Measurements from ENCODE around the gene LIFR. TPM values are rescaled to one million over a fixed set of nuclear protein-coding genes. Genes with fewer than 3 reads are reported as not detected.
"Not testable (repeated sequence)": the region's sequence is repeated elsewhere in the genome, so short reads cannot be mapped to it uniquely, and the experiment has no call there.

Gene LIFR, protein sequence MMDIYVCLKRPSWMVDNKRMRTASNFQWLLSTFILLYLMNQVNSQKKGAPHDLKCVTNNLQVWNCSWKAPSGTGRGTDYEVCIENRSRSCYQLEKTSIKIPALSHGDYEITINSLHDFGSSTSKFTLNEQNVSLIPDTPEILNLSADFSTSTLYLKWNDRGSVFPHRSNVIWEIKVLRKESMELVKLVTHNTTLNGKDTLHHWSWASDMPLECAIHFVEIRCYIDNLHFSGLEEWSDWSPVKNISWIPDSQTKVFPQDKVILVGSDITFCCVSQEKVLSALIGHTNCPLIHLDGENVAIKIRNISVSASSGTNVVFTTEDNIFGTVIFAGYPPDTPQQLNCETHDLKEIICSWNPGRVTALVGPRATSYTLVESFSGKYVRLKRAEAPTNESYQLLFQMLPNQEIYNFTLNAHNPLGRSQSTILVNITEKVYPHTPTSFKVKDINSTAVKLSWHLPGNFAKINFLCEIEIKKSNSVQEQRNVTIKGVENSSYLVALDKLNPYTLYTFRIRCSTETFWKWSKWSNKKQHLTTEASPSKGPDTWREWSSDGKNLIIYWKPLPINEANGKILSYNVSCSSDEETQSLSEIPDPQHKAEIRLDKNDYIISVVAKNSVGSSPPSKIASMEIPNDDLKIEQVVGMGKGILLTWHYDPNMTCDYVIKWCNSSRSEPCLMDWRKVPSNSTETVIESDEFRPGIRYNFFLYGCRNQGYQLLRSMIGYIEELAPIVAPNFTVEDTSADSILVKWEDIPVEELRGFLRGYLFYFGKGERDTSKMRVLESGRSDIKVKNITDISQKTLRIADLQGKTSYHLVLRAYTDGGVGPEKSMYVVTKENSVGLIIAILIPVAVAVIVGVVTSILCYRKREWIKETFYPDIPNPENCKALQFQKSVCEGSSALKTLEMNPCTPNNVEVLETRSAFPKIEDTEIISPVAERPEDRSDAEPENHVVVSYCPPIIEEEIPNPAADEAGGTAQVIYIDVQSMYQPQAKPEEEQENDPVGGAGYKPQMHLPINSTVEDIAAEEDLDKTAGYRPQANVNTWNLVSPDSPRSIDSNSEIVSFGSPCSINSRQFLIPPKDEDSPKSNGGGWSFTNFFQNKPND
- polyA plus RNA-seq = not detected

DNA sequence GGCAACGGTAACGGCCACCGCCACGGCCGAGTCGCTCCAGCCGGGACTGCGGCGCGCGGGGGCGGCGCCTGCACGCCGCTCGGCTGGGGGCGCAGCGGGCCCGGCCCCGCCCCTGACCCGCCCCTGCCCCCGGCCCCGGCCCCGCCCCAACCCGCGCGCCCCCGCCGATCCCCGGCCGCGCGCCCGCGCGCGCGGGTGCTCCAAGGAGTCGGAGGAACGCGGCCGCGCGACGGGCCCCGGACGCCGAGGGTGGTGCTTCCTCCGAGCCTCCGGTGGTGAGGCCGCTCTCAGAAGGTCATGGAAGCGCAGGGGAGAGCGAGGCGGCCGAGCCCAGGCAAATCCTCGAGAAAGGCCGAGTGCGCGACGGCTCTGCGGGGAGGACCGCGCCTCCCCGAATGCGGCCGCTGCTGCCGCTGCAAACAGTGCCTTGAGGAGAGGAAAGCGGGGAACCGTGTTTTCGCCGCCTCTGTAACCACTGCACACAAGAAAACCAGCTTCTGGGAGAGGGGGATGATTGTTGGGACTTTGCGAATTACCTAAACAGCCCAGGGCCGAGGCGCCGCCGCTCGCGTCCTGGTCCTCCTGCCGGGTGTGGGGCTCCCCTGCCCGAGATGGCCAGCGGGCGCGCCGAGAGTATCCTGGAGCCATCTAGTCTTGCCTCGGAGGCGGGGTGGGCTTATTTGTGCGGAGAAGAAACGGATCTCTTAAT, at the start of gene LIFR:
TSS of gene LIFR (minus strand) at position 48 of the 709 bp plus-strand sequence. CDS start 25,999 bp downstream, outside the sequence.
- Mint-ChIP-seq H3K4me1 (peaks cover 8 to 19% of the 10 kb centered on the region in 2 donors), H3K27me3 (ENCODE audit: low read depth in 3 of 3) (peaks cover 17 to 30% (median 18%) of the 10 kb centered on the region in 3 donors), H3K4me3 (peak within 1 kb of the TSS; percentile 74 to 90 (median 80)), H3K27ac (no peak within 1 kb of the TSS), H3K9me3 (no peaks in the 10 kb centered on the region), H3K36me3 (no peaks in the 10 kb centered on the region)
- DNase-seq = no peak

DNA sequence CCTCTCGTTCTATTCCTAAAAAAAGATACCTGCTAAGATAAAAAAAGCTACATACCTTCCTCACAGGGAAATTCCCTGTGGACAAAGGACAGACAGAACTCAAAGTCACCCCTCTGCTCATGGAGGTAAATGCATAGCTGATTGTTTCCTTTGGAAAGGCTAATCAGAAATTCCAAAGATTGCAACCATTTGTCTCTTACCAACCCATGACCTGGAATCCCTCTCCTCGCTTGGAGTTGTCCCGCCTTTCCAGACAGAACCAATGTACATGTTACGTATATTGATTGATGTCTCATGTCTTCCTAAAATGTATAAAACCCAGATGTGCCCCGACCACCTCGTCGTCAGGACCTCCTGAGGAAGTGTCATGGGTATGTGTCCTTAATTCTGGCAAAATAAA, 49.2 kb upstream of the LIFR start:
- Mint-ChIP-seq H3K4me1 (no peaks in the 10 kb centered on the region), H3K27me3 (ENCODE audit: low read depth in 3 of 3) (peaks cover 3 to 8% (median 8%) of the 10 kb centered on the region in 3 donors), H3K36me3 (no peaks in the 10 kb centered on the region), H3K9me3 (no peaks in the 10 kb centered on the region), H3K27ac (no peak overlapping the region), H3K4me3 (no peak overlapping the region)
- DNase-seq = no peak

DNA sequence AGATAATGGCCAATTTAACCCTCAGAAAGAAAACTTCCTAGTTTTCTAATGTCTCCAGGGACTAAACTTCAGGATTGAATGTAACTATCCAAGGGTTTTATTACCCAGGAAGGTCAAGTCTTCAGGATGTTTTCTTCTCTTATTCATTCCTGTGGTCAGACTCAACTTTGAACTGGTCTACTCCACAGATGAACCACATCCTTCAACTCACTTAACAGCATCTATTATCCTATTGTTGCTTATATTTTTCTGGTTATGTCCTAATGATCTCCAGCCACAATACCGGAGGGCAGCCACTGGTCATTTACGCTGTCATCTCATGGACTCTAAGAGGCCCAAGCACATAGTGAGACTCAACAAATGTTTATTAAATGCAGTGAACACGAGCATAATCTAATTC, 47.2 kb upstream of the LIFR start:
- no peak overlapping the region for H3K27ac Mint-ChIP-seq
- H3K27me3 Mint-ChIP-seq (ENCODE audit: low read depth in 3 of 3) = peaks cover 2 to 8% (median 5%) of the 10 kb centered on the region in 3 donors
- no peaks in the 10 kb centered on the region for H3K4me1 Mint-ChIP-seq
- H3K36me3 Mint-ChIP-seq = no peaks in the 10 kb centered on the region
- no peak overlapping the region for H3K4me3 Mint-ChIP-seq
- DNase-seq = no peak
- H3K9me3 Mint-ChIP-seq = no peaks in the 10 kb centered on the region

DNA sequence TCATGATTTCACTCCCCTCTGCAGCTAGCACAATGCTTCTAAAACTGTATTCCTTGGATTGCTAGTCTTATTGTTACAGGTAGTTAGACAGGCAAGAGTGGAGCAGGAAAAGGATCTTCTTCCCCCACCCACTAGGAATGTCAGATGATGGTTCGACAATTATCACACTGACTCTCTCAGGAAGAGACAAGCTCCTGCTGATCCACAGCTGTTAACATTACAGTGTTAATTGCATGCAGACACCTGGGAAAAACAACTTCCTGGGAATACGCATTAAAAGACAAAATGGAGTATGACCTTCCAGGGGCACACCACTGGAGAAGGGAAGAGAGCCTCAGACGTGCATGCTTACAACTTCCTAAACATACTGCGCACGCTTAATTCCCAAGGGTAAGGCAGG, 46.2 kb upstream of the LIFR start:
- no peak for DNase-seq
- Mint-ChIP-seq H3K27me3 (ENCODE audit: low read depth in 3 of 3) (peaks cover 4 to 8% (median 5%) of the 10 kb centered on the region in 3 donors), H3K27ac (no peak overlapping the region), H3K4me3 (no peak overlapping the region), H3K9me3 (no peaks in the 10 kb centered on the region), H3K4me1 (no peaks in the 10 kb centered on the region), H3K36me3 (no peaks in the 10 kb centered on the region)

DNA sequence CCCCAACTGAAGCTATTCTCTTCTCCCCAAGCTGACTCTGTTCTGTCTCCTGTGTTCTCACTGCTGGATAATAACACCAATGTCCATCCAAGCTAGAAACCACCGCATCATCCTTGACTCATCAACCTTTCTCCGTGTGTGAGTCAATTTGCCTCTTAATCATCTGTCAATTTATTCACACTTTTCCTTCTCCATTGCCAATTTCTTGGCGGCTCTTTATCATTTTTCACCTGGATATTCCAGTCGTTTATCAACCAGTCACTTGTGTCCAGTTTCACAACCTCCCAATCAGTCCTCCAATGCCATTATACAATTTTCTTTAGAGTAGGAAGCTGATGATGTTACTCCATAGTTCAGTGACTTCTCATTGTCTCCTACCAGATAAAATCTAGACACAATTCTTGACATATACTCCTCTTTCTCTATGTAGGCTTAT, 45.4 kb upstream of the LIFR start:
- H3K27me3 Mint-ChIP-seq (ENCODE audit: low read depth in 3 of 3) = peaks cover 4 to 8% (median 5%) of the 10 kb centered on the region in 3 donors
- no peak overlapping the region for H3K4me3 Mint-ChIP-seq
- no peak overlapping the region for H3K27ac Mint-ChIP-seq
- H3K36me3 Mint-ChIP-seq = no peaks in the 10 kb centered on the region
- no peak for DNase-seq
- H3K9me3 Mint-ChIP-seq = no peaks in the 10 kb centered on the region
- H3K4me1 Mint-ChIP-seq = no peaks in the 10 kb centered on the region

DNA sequence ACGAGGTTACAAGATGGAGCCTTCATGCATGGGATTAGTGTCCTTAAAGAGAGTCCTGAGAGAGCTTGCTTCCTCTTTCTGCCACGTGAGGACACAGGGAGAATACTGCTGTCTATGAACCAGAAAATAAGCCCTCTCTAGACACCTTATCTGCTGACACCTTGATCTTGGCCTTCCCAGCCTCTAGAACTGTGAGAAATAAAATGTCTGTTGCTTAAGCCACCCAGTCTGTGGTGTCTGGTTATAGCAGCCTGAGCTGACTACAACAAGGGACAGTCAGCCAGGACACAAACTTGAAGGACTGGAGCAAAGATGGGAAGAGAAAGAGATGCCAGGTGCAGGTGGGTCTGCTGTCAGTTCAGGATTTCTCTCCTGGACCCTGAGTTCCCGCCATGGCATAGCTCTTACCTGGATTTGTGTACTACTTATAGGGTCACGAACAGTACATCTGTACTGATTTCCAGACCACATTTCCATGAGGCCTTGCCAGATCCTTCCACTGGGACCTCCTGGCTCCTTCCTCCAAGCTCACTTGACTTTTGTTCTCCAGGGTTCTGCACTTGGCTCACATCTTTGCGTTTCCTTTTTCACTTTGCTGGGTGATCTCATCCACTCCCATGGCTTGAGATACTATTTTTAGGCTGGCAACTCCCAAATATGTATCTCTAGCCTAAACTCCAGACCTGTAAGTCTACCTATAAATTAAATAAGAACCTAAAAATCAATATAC, 44.9 kb upstream of the LIFR start:
- Mint-ChIP-seq H3K9me3 (no peaks in the 10 kb centered on the region), H3K27ac (no peak overlapping the region), H3K4me1 (no peaks in the 10 kb centered on the region), H3K27me3 (ENCODE audit: low read depth in 3 of 3) (peaks cover 4 to 5% (median 5%) of the 10 kb centered on the region in 3 donors), H3K36me3 (no peaks in the 10 kb centered on the region), H3K4me3 (no peak overlapping the region)
- DNase-seq = no peak

DNA sequence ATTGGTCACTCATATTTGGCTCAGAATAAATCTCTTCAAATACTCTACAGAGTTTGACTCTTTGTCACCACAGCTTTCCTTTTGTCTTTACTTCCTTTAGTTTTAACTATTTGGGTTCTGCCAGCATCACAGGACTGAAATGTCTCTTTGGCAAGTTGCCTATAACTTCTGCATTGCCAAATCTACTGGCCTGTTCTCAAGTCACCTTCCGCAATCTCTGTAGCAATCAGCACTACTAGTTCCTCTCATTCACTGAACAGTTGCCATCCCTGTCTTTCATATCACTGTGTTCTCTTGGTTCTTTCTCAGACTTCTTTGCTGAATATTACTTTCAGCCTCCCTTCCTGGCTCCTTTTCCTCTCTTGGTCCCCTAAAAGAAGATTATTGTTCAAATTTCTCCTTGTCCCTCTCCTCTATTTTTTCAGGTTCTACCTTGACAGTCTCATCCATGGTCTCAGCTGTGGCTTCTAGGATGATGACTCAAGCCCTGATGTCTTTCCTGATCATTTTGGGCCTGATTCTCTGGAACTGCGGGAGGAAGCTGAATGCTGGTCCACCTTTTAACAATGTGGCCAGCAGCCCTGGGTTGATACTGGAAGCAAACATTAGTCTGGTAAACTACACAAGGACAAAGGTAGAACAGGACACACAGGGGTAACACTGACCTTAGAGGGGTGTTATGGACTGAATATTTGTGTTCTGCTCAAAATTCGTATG, 44.0 kb upstream of the LIFR start:
- H3K27ac Mint-ChIP-seq = no peak overlapping the region
- no peak for DNase-seq
- H3K27me3 Mint-ChIP-seq (ENCODE audit: low read depth in 3 of 3) = peaks cover 3 to 5% (median 4%) of the 10 kb centered on the region in 3 donors
- H3K9me3 Mint-ChIP-seq = no peaks in the 10 kb centered on the region
- H3K4me3 Mint-ChIP-seq = no peak overlapping the region
- no peaks in the 10 kb centered on the region for H3K36me3 Mint-ChIP-seq
- H3K4me1 Mint-ChIP-seq = no peaks in the 10 kb centered on the region

DNA sequence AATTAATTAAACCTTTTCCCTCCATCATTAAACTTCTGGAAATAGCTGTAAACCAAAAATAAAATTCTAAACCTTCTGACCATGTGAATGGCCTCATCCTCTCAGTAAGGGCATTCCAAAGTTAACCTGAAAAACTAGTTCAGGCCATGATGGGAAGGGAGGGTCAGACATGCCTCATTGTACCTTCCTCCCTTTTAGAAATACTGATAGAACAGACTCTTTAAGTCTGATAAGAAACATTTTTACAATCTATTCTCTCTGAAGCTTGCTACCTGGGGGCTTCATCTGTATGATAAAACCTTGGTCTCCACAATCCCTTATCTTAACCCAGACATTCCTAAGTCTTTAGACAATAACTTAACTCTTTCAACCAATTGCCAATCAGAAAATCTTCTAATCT, 43.3 kb upstream of the LIFR start:
- H3K9me3 Mint-ChIP-seq; H3K27ac Mint-ChIP-seq; H3K4me1 Mint-ChIP-seq; H3K27me3 Mint-ChIP-seq (ENCODE audit: low read depth in 3 of 3); H3K4me3 Mint-ChIP-seq; DNase-seq; H3K36me3 Mint-ChIP-seq: not testable (repeated sequence)

DNA sequence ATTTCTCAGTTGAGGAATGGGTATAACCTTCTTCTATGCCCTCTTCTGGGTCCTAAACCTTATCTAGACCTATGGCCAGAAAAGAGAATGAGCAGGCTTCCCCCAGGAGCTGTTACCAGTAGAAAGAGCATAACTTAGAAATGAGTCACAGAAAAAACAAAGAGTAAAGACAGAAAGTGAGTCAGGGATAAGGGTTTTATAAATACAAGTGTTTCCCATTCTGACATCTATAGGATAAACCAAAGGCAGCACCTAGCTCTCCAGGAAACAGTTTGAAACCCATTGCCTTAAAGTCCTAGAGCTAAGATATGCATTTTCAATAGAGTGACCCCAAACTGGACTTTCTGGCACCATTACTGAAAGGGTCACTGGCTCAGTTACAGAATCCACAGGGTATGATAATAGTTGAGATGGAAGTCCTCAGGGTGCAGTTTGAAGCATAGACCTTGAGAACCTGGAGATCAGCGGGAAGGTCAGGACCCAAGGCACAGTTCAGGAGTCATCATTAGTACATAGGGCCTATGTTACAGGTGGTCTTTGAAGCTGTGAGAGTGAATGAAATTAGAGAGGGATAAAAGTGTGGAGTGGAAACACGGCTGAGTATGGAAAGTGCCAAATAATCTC, 42.7 kb upstream of the LIFR start:
- H3K36me3 Mint-ChIP-seq = no peaks in the 10 kb centered on the region
- peaks cover 3 to 5% (median 5%) of the 10 kb centered on the region in 3 donors for H3K27me3 Mint-ChIP-seq (ENCODE audit: low read depth in 3 of 3)
- H3K9me3 Mint-ChIP-seq = peaks cover 0 to 2% (median 0%) of the 10 kb centered on the region in 6 donors
- H3K4me3 Mint-ChIP-seq = no peak overlapping the region
- H3K4me1 Mint-ChIP-seq = no peaks in the 10 kb centered on the region
- DNase-seq = no peak
- H3K27ac Mint-ChIP-seq = no peak overlapping the region

DNA sequence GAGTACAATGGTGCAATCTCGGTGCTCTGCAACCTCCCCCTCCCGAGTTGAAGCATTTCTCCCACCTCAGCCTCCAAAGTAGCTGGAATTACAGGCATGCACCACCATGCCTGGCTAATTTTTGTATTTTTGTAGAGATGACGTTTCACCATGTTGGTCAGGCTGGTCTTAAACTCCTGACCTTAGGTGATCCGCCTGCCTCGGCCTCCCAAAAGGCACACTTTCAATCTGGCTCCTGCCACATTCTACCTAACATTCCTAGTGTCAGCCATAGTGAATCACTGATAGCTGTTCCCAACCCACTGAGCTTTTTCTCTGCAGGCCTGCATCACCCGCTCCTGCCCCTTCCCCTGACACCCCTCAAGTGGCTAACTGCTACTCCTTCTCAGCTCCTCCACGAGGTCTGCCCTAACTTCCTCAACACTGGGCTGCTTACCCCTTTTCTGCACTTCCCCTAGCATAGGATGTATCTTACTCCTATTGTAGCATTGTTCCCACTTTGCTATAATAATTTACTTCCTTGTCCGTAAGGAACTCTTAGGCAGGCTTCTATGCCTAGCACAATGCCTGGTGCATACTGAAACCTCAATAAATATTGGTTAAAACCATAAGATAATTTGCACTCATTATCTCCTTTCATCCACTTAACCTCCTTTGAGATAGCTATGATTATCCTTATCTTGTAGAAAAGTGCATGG, 42.0 kb upstream of the LIFR start:
- Mint-ChIP-seq H3K36me3 (no peaks in the 10 kb centered on the region), H3K9me3 (peaks cover 0 to 2% (median 0%) of the 10 kb centered on the region in 6 donors), H3K27ac (no peak overlapping the region), H3K4me1 (no peaks in the 10 kb centered on the region), H3K27me3 (ENCODE audit: low read depth in 3 of 3) (peaks cover 0 to 5% (median 0%) of the 10 kb centered on the region in 3 donors), H3K4me3 (no peak overlapping the region)
- no peak for DNase-seq

DNA sequence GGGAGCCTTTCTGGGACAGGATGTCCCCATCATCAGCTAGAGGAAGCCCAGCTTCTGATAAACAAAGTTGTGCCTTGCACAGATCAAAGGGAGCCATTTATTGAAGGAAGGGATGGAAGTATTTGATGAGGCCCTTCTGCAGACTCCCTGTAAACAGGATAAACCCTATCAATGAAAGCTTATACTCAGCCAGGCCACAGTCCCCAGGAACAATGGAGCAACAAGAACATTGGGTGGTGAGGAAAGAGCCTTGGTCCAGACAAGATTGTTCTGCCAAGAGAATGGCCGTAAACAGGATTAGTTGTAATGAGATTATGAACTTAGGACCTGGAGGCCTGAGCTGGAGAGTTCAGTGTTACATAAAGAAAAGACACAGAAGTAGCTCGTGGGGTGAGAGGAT, 40.5 kb upstream of the LIFR start:
- peaks cover 0 to 5% (median 3%) of the 10 kb centered on the region in 3 donors for H3K27me3 Mint-ChIP-seq (ENCODE audit: low read depth in 3 of 3)
- no peak for DNase-seq
- H3K4me1 Mint-ChIP-seq = no peaks in the 10 kb centered on the region
- peaks cover 0 to 2% (median 0%) of the 10 kb centered on the region in 6 donors for H3K9me3 Mint-ChIP-seq
- H3K36me3 Mint-ChIP-seq = no peaks in the 10 kb centered on the region
- no peak overlapping the region for H3K4me3 Mint-ChIP-seq
- H3K27ac Mint-ChIP-seq = no peak overlapping the region

Data from immature natural killer cell (primary cell).